Fibroblast of lung (primary cell): Measurements from ENCODE around the gene ZNF644. TPM values are rescaled to one million over a fixed set of nuclear protein-coding genes. Genes with fewer than 3 reads are reported as not detected.
A peak's percentile ranks its signal among the peaks of the same experiment; 100 is the strongest.

Experiments
- DNase-seq, 2 donors: peaks; one replicate each; pipeline versions ENCODE4 v3.0.0 to v3.0.0-alpha.2; 2010; ENCODE audit warnings: low read depth in 2 of 2
- H2AFZ ChIP-seq: 2 replicates; pipeline ENCODE4 v1.5.1; 2012; ENCODE audit warnings: low read length, control low read depth, inconsistent platforms
- H3K27ac ChIP-seq: 2 replicates; pipeline ENCODE4 v1.5.1; 2011; ENCODE audit warnings: low read length, control low read depth; ENCODE audit not compliant: insufficient read depth
- H3K27me3 ChIP-seq: 2 replicates; pipeline ENCODE4 v1.5.1; 2011; ENCODE audit warnings: mild to moderate bottlenecking, low read length; ENCODE audit not compliant: control insufficient read depth, insufficient read depth
- H3K36me3 ChIP-seq: 2 replicates; pipeline ENCODE4 v1.5.1; 2011; ENCODE audit warnings: low read length; ENCODE audit not compliant: control insufficient read depth, insufficient read depth
- H3K4me1 ChIP-seq: 2 replicates; pipeline ENCODE4 v1.5.1; 2011; ENCODE audit warnings: low read length; ENCODE audit not compliant: control insufficient read depth, insufficient read depth; ENCODE audit errors: extremely low read depth
- H3K4me2 ChIP-seq: 2 replicates; pipeline ENCODE4 v1.5.1; 2011; ENCODE audit warnings: low read length, control low read depth; ENCODE audit not compliant: insufficient read depth; ENCODE audit errors: extremely low read depth
- H3K4me3 ChIP-seq, 4 experiments: fragments of 200-600 bp in 1 of 4; sonication (generic) in 1 of 4; replicated peaks in 1 of 4; 2 replicates each; pipeline ENCODE4 v1.5.1; 2011 to 2016; ENCODE audit warnings: low read length in 4 of 4, low read depth in 3 of 4, mild to moderate bottlenecking in 3 of 4, control low read depth in 2 of 4, inconsistent platforms in 1 of 4, mixed read lengths in 1 of 4; ENCODE audit not compliant: insufficient read depth in 1 of 4; ENCODE audit errors: control extremely low read depth in 1 of 4
- H3K79me2 ChIP-seq: 2 replicates; pipeline ENCODE4 v1.5.1; 2012; ENCODE audit warnings: mild to moderate bottlenecking, low read length, inconsistent platforms; ENCODE audit not compliant: control insufficient read depth, insufficient read depth
- H3K9ac ChIP-seq: 2 replicates; pipeline ENCODE4 v1.5.1; 2011; ENCODE audit warnings: mild to moderate bottlenecking, low read length, control low read depth; ENCODE audit not compliant: insufficient read depth
- H3K9me3 ChIP-seq: 2 replicates; pipeline ENCODE4 v1.5.1; 2012; ENCODE audit warnings: low read depth, low read length; ENCODE audit not compliant: control insufficient read depth, insufficient read depth
- H4K20me1 ChIP-seq: 2 replicates; pipeline ENCODE4 v1.5.1; 2011; ENCODE audit warnings: low read length; ENCODE audit not compliant: control insufficient read depth, insufficient read depth; ENCODE audit errors: extremely low read depth
- CTCF ChIP-seq, 2 donors: IDR thresholded peaks in 1 of 2; conservative IDR thresholded peaks in 1 of 2; 1 replicate in 1 of 2; 2 replicates in 1 of 2; pipeline ENCODE4 v1.5.1; 2011 to 2012; ENCODE audit warnings: low read length in 2 of 2, control low read depth in 1 of 2, inconsistent platforms in 1 of 2, low read depth in 1 of 2, mild to moderate bottlenecking in 1 of 2
- EZH2 ChIP-seq: IDR thresholded peaks from 2 replicates; pipeline ENCODE4 v1.5.1; 2012; ENCODE audit warnings: low read length, control low read depth, mild to moderate bottlenecking; ENCODE audit errors: missing control alignments
- polyA plus RNA-seq, 2 donors: library from polyadenylated mRNA; depleted of rRNA in 1 of 2; stranded (reverse) in 1 of 2; unstranded in 1 of 2; fragments of >200 nt; gene quantifications; 2 replicates each; pipeline ENCODE4 v1.2.1, GENCODE V29; 2011 to 2012; ENCODE audit warnings: missing spikeins in 1 of 2
- total RNA-seq: library from RNA; depleted of rRNA; stranded (reverse); fragments of >200 nt; gene quantifications from 2 replicates; pipeline ENCODE4 v1.2.1, GENCODE V29; 2014

The ZNF644 gene
- total and polyA plus RNA-seq, 2 donors (not counting 1 experiment from before 2014, with no cell fraction given): 25.6 to 56.8 TPM

GRCh38 chr1:90986953-90987352 is 34.9 kb downstream of the ZNF644 start:
- Histone ChIP-seq H4K20me1 (peaks cover 5% of the 10 kb centered on the region), H2AFZ (no peak overlapping the region), H3K4me3 (no peak overlapping the region), H3K27me3 (no peaks in the 10 kb centered on the region), H3K9me3 (no peaks in the 10 kb centered on the region), H3K4me1 (no peaks in the 10 kb centered on the region), H3K79me2 (peaks cover 78% of the 10 kb centered on the region), H3K27ac (no peak overlapping the region), H3K36me3 (no peaks in the 10 kb centered on the region), H3K4me2 (no peak overlapping the region), H3K9ac (no peak overlapping the region)
- no peak for DNase-seq
- no peak for TF ChIP-seq CTCF (conservative IDR thresholded peaks at IDR 0.05 in 1 of 2, IDR thresholded peaks at IDR 0.05 in 1 of 2; ENCODE audit: low read depth in 1 of 2, low read length in 2 of 2)
- TF ChIP-seq EZH2: no peak

GRCh38 chr1:90977522-90977921 is 44.3 kb downstream of the ZNF644 start:
- no peaks in the 10 kb centered on the region for H4K20me1 ChIP-seq
- H3K4me2 ChIP-seq: no peak overlapping the region
- H3K79me2 ChIP-seq: peaks cover 6% of the 10 kb centered on the region
- DNase-seq: peak in 1 of 2 donors; percentile 17
- no peaks in the 10 kb centered on the region for H3K36me3 ChIP-seq
- no peaks in the 10 kb centered on the region for H3K9me3 ChIP-seq
- no peak overlapping the region for H3K4me3 ChIP-seq
- no peak overlapping the region for H2AFZ ChIP-seq
- H3K27me3 ChIP-seq: no peaks in the 10 kb centered on the region
- no peak overlapping the region for H3K27ac ChIP-seq
- no peak overlapping the region for H3K9ac ChIP-seq
- TF ChIP-seq CTCF (conservative IDR thresholded peaks at IDR 0.05 in 1 of 2, IDR thresholded peaks at IDR 0.05 in 1 of 2; ENCODE audit: low read depth in 1 of 2, low read length in 2 of 2) (no peak), EZH2 (no peak)
- no peaks in the 10 kb centered on the region for H3K4me1 ChIP-seq

GRCh38 chr1:90973897-90974798 is 47.7 kb downstream of the ZNF644 start:
- no peaks in the 10 kb centered on the region for H3K27me3 ChIP-seq
- no peak overlapping the region for H3K27ac ChIP-seq
- DNase-seq: peak; percentile 49 to 81
- no peak overlapping the region for H3K4me2 ChIP-seq
- H2AFZ ChIP-seq: no peak overlapping the region
- H3K9me3 ChIP-seq: no peaks in the 10 kb centered on the region
- H3K36me3 ChIP-seq: no peaks in the 10 kb centered on the region
- H3K4me1 ChIP-seq: no peaks in the 10 kb centered on the region
- no peak for TF ChIP-seq CTCF (conservative IDR thresholded peaks at IDR 0.05 in 1 of 2, IDR thresholded peaks at IDR 0.05 in 1 of 2; ENCODE audit: low read depth in 1 of 2, low read length in 2 of 2)
- no peak for TF ChIP-seq EZH2
- H4K20me1 ChIP-seq: no peaks in the 10 kb centered on the region
- no peak overlapping the region for H3K9ac ChIP-seq
- peaks cover 11% of the 10 kb centered on the region for H3K79me2 ChIP-seq
- H3K4me3 ChIP-seq: no peak overlapping the region
